DMS79 (cell line): ENCODE measurements around the gene GHRH.

Source experiments
- DNase-seq: peaks from one replicate; lab custom pipeline; 2025; lab: John Stamatoyannopoulos, UW

GHRH gene

DNA sequence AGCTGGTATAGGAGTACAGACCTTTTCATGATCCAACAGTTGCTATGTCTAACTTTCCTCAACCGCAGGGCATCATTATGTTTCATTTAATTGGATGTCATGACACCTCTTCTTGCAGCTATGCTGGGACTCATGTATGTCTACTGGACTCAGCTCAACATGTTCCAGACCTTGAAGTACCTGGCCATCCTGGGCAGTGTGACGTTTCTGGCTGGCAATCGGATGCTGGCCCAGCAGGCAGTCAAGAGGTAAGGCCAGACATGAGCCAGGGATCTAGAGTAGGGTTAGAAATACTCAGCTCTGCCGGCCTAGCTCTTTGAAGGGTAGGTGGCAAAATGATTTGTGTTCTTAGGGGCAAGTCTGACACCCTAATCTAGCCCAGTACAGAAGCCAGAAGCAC is 25.2 kb downstream of the GHRH start:
- no peak for DNase-seq

DNA sequence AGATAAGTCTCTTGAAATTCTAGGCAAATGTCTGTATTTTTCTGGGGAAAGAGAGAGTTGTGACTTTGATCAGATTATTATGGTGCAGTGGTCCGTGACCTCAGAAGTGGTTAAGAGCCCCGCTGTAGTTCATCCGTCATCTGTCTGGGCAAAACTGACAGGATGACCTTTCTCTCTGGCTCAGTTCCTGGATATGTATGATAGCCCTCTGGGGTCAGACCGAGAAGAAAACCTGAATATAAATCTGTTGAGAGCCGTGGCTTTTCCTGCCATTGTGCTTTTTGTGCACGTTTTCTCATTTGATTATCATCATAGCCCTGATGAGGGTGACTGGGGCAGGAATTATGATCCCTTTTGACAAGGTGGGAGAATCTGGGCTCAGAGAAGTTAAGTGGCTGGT is 26.5 kb downstream of the GHRH start:
- peak; percentile 47 for DNase-seq

DNA sequence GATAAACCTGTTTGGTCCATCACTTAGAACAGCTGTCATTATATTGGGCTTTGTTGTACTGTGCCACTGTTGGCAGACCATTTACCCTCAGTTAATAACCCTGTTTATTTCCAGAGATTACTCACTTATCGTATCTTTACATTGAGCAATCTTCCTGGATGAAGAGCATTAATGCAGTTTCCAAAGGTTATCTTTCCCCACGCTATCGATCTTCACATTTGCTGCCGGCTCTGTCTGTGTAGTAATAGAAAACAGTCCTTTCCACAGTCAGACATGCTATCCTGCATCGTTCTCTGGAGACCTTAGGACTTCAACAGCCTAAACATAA is 27.4 kb downstream of the GHRH start:
- DNase-seq: no peak

DNA sequence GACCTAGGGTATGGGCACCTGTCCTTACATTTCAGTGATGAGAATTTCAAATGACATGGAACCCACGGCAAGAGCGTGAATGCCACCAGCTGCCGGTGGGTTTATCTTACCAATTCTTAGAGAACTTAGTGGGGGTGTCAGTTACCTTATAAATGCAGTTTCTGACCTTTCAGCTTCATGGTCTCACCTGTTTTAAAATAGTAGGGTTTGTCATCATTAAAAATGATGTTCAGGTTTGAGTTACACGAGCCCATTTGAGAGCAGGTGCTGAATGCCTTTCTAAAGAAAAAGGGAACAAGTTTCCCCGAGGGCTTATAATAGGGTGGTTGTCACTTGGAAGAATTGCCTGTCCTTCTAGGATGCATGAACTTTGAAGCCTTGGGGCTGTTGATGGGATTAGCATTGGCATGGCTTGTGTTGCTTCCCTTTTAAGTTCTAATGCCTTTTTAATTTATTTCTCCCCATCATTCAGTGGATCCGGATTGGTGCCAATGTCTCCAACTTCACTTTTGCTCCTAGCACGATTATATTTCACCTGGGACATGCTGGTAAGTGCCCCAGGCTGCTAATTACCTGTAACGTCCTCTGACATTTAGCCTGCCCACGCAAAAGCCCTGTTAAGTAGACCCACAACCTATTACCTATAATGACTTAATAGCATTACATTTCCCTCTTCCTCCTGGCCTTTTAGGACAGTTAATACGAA is 27.9 kb downstream of the GHRH start:
- DNase-seq: no peak

DNA sequence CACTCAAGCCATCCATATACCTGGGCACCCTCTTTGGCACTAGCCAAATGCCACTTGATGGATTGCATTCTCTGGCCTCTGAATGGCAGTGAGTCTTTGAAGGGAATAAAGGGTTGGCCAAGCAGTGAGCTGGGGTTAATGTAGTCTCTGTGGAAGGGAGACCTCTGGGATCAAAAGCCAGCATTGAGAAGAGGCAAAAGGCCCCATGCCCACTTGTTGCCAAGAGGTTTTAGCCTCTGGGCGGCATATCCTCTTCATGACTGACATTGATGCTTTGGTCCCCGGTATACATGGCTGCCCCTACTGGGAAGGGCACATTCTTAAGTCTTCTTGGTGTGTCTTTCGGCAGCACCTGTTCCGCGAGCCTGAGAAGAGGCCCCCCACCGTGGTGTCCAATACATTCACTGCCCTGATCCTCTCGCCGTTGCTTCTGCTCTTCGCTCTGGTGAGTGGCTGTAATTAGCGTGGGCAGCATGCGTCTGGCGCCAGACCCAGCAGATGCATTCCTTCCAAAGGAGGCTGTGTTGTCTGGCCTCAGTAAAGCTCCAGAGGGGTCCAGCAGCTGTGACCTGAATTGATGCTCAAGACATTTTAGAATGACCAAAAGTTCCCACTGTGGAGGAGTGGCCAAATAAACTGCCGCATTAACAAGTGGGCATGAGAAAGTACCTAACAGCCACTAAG is 29.5 kb downstream of the GHRH start:
- DNase-seq: peak; percentile 76

DNA sequence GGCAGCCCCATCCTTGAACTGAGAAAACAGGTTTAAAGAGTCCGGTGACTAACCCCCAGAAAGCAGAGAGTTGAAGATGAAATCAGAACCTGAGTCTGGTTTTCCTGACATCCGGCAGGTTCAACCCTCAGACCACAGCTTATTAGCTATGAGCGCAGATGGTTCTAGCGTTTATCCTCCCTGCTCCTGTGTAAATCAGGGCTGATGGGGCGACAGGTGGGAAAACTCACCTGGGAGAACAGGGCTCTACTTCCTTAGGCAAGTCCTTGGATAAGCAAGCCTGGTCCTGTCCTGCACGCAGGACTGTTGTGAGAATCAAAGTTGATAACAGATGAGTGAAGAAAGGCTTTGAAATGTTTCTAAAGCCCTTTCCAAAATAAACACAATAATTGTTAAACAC is 31.4 kb downstream of the GHRH start:
- no peak for DNase-seq

DNA sequence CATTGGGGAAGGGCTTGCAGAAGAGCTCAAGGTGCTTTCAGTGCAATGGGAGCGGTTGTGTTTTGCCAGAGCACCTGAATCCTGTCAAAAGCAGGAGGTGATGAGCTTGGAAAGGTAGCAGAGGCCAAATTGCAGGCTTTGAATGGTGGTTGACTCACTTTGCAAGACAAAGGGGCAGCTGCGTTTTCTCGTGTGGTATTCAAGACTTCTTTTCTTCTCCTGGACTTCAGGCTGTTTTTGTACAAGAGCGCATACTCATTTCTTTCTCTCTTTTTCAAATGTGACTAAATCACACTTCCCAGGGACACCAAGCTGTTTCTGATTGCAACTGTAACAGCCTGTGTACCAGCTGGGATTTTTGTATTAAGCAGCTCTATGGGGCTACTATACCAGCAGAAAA is 32.3 kb downstream of the GHRH start:
- no peak for DNase-seq

DNA sequence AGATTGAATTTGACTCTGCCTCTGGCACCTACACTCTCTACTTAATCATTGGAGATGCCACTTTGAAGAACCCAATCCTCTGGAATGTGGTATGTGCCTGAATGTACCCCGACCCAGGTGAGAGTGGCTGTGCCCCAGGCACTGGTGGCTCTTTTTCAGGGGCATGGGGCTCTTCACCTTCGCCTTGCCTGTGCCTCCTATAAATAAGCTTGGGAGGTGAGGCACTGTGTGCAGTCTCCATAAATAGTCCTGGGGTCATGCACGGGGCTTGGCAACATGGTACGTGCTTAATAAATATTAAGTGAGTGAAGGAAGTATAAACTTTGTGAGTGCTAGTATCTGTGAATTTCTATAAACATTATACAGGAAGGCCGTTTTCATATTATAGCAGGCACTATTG is 33.0 kb downstream of the GHRH start:
- no peak for DNase-seq

DNA sequence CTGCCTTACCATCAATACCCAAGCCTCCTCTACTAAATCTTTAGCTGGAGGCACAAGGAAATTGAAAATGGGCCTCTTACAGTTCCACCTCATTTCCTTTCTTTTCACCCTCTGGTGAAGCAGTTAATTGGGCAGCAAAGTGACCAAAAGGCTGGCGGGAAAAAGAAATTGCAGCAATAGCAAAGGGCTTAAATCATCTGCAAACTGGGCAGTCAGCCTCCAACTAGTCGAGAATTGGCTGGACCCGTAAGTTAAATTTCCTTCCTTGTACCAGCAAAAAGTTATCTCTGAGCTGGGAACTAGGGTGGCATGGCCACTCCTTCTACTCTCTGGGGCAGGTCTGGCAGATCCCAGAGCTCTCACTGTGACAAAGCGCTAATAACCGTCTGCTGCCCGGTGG is 33.5 kb downstream of the GHRH start:
- no peak for DNase-seq

DNA sequence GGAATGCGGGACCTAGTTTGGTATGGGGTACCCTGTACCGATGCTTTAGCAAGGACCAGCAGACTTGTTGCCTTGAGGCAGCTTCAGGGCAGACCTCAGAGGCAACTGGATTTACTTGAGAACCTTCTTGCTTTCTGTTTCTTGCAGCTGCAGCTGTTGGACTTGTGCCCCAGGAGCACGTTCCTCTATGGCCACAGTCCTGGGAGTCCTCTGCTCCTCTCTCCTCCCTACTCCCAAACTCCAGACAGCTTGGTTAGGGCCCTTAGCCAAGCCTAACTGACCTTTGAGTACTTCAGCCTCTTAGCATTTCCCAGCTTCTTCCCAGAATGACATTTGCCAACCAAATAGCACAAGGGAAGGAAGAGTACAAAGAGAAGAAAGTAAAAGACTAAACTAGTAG is 34.7 kb downstream of the GHRH start:
- DNase-seq: no peak

DNA sequence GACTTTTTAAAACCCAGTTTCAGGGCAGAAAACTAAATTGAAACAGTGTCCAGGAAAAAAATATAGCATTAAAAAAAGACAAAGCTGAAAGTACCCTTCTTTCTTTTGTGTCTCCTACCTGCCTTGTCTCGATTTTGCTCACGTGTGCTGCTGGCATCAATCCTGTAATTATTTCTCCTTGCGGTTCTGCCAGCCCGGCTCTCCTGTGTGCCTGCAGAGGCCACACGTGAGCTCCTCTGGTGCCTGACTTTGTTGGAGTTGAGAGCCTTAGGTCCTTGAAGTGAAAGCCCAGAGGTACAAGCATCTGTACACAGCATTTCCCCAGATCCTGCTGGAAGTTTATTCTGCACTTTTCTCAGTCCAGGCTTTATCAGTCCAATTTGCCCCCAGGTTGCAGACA is 36.5 kb downstream of the GHRH start:
- DNase-seq: no peak

DNA sequence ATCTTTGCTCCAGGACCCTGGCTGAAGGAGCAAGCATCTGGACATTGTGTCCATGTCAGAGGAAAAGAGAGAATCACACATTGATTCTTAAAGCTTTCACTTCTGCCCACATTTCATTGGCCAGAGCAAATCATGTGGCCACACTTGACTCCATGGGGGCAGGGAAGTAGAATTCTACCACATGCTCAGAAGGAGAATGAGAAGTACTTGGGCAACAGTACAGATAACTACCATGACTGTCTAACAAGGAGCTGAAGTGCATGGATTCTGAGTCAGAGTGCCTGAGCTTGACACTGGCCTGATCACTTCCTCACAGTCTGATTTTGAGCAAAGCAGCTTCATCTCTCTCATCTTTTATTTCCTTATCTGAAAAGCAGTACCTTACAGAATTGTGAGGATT is 38.6 kb downstream of the GHRH start:
- no peak for DNase-seq

DNA sequence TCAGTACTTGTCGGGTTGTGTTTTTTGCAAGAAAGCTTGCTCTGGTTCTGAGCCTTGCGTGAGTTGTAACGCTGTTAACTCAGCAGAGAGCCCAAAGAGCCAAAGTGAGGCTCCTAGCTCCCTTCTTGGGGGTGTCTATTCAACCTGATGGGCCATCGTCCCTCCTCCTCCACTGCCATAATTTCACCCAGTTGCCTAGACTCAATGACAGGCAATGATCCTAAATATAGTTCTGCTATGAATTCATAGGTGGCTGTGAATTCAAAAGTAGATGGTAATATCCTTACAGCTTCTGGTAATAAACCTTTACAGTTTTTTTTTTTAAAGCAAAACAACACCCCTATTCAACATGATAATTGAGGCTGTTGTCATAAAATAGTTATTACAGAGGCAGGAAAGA is 39.5 kb downstream of the GHRH start:
- DNase-seq: no peak

DNA sequence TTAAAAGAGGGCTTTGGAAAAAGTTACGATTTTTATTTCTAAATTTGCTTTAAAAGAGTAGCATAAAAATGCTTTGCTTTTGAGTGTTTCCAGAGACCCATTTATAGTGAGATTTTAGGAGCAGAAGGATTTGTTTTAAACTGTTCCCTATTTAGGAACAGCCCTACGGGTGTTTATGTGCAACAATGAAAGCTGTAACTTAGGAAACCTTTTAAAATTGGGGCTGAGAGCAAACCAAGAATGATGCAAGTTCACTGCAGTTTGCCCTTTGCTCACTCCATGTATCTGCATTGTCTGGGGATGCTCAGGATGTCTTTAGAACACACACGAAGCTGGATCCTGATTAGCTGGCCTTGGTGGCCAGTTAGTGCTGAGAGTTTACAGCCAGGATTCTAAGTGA is 40.9 kb downstream of the GHRH start:
- no peak for DNase-seq

DNA sequence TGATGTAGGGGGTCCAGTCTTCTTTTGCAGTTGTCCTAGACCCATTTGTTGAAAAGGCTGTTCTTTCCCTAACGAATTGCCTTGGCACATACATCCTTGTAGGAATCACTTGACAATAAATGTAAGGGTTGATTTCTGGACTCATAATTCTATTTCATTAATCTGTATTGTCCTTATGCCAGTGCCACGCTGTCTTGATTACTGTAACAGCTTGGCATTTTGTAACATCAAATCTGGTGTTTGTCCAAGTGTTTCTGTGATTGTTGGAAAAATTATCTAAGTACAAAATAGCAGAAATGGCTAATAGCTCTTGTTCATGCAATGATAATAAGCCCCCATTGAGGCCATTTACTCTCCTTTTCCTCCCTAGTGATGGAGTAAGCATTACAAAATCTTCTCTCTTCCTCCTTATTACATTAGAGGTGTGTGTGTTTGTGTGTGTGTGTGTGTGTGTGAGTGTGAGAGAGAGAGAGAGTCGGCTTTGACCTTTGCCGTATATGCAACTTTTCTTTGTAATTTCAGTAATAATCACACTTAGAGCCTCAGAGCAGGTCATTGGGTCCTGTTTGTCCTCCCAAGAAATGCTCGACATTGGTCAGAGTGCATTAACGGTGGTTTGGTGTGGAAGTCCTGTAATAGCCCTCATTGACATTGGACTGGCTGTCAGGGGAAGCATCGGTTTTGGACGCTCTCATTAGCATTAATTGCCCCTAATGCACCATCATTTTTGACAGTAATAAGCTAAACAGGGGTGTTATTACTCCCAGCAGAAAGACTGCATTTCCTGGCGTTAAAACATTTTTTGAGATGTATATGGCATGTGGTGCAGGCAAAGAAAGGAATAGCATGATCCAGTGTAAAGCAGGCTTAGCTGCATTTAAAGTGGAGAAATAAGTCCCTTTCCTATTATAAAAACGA is 41.6 kb downstream of the GHRH start:
- DNase-seq: no peak

DNA sequence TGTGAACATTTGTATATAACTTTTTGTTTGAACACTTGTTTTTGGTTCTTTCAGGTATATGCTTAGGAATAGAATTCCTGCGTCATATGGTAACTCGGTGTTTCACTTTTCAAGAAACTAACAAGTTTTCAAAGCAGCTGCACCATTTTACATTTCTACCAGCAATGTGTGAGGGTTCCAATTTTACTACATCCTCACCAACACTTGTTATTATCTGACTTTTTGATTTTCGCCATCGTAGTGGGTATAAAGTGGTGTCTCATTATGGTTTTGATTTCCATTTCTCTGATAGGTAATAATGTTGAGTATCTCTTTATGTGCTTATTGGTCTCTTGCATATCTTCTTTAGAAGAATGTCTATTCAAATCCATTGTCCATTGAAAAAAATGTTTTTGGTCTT is 42.6 kb downstream of the GHRH start:
- DNase-seq: no peak

DNA sequence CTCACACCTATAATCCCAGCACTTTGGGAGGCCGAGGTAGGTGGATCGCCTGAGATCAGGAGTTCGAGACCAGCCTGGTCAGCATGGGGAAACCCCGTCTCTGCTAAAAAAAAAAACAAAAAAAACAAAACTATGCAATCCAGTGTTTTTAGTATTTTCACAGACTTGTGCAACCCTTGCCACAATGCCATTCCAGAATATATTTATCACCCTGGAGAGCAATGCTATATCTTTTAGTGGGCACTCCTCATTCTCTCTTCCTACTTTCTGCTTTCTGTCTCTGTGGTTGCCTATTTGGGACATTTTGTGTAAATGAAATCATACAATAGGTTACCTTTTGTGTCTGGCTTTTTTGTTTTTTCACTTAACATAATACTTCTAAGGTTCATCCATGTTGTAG is 43.2 kb downstream of the GHRH start:
- no peak for DNase-seq

DNA sequence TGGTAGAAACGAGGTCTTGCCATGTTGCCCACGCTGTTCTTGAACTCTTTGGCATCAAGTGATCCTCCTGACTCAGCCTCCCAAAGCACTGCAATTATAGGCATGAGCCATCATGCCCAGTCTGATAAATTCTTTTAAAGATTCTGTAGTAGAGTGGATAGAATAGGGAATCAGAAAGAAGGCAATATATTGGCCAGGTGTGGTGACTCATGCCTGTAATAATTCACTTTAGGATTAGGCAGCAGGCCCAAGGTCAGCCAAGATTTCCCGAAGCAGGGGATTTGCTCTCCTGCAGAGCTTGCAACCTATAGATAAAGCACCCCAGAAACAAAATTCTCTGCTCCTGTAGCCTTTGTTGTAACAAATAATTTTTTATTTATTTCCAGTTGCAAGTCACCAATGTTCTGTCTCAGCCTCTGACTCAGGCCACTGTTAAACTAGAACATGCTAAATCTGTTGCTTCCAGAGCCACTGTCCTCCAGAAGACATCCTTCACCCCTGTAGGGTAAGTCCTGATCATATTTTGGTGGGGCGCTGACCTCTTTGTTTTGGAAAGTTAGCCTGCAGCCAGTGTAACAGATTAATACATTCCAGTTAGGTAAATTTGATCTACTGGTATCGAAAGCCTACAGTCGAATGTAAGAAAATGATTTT is 51.8 kb downstream of the GHRH start:
- DNase-seq: no peak

DNA sequence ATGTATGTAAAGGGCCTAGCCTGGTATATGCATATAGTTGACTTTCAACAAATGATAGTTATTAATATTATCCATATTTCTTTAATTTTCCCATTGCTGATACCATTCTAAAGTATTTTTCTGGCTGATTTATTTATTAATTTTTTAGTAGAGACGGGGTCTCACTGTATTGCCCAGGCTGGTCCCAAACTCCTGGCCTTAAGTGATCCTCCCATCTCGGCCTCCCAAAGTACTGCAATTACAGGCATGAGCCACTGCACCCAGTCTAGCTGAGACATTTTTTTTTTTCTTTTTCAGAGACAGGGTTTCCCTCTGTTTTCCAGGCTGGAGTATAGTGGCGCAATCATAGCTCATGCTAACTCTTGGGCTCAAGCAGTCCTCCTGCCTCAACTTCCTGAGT is 52.4 kb downstream of the GHRH start:
- no peak for DNase-seq

DNA sequence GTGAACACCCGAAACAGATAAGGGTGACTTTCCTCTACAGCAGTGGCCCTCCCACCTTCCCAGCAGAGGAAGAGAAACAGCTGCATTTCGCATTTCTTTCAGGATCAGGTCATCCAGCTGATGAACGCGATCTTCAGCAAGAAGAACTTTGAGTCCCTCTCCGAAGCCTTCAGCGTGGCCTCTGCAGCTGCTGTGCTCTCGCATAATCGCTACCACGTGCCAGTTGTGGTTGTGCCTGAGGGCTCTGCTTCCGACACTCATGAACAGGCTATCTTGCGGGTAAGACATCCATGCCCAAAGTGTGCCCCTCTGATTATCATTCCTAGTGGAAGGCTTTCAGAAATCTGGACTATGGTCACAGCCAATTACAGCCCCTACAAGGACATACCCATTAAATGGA is 54.4 kb downstream of the GHRH start:
- no peak for DNase-seq

DNA sequence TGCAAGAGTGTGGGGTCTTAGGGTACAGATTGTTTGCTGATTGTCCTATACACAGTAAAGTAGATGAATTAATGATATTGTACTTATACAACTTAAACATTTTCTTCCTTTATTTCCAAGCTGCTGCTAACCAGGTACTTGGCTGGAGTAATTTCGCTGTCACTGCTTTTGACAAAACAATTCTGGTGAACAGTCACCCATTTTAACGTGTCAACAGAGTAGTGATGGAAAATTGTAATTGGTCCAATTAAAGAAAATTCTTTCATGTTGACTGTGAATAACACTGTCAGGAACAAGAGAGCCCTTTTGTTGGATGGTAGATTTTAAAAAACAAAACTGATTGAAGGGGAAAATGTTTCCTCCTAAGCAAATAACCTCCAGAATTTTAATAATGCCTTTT is 55.8 kb downstream of the GHRH start:
- no peak for DNase-seq

DNA sequence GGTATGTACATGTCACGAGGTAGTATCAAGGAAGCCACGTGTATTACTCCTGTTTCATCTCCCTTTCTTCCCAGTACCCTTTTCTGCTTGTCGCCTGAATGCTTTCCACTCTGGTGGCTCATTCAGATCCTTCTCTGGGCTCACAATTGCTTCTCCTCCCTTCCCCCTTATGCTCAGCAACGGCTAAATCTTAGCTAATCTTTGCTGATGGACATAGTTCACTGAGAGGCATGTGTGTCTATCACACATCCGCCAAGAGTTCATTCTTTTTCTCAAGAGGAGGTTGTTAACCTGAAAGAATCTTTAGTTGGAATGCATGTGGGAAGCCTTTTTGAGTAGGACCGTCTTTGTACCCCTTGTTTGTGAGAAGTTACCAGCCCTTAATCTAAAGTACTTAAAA is 56.5 kb downstream of the GHRH start:
- no peak for DNase-seq

DNA sequence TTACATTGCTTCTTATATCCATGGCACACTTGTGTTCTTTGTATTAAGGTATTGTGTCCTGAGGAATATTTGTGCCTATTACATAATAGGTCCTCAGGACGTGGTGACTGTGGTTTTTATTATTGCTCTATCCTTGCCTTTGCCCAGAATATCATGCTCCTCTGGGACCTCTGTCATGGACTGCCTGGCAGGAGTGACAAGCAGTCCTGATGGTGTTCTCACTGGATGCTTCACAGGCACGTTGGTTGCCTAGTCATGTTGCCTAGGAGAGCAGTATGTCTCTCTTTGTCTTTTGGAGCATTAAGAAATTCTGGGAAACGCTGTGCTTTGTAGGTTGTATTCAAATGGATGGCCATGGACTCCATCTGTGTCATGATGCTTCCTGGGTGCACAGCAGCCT is 57.6 kb downstream of the GHRH start:
- DNase-seq: no peak
